Cardiac ventricle fibroblast (primary cell): ENCODE results near the gene NDC1. TPM values are rescaled to one million over a fixed set of nuclear protein-coding genes. Genes with fewer than 3 reads are reported as not detected.

Experiments used
- total RNA-seq: library from RNA; depleted of rRNA; stranded (reverse); fragments of >200 nt; gene quantifications from 2 replicates; pipeline ENCODE4 v1.2.3, GENCODE V29; 2015

NDC1 gene, protein sequence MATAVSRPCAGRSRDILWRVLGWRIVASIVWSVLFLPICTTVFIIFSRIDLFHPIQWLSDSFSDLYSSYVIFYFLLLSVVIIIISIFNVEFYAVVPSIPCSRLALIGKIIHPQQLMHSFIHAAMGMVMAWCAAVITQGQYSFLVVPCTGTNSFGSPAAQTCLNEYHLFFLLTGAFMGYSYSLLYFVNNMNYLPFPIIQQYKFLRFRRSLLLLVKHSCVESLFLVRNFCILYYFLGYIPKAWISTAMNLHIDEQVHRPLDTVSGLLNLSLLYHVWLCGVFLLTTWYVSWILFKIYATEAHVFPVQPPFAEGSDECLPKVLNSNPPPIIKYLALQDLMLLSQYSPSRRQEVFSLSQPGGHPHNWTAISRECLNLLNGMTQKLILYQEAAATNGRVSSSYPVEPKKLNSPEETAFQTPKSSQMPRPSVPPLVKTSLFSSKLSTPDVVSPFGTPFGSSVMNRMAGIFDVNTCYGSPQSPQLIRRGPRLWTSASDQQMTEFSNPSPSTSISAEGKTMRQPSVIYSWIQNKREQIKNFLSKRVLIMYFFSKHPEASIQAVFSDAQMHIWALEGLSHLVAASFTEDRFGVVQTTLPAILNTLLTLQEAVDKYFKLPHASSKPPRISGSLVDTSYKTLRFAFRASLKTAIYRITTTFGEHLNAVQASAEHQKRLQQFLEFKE
- 7.3 and 9.0 TPM in 2 replicates for total RNA-seq

DNA sequence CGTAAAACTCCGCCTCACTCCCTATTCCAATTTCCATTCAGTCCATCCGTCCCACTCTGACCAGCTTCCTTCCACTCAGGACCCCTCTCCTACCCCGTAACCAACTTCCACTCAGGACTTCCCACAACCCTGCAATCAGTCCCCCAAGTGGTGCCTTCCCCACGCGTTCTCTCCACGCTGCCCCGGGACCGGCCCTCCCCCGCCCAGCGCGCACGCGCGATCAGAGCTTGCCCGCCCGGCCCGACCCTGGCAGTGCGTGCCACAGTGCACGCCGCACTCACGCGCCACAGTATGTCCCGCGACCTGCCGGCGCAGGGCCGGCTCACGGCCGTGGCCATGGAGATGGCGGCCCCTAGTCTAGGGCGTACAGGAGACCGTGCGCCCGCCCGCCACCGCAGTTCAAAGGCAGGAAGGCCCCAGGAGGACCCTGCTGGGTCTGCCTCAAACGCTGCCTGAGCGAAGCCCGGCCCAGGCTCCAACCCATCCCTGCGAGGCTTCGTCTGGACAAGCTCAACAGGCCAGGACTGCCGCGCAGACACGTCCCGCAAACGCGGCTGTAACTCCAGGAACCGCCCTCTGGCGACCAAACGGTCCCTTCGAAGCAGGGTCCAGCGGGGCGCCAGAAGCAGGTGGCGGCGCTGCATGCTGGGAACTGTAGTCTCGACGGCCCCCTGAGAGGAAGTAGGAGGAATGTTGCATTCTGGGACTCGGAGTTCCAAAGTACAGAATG is at the start of gene NDC1:
TSS of gene NDC1 (minus strand) at position 373 of the 730 bp plus-strand sequence. CDS start at position 338, 35 bp downstream.

DNA sequence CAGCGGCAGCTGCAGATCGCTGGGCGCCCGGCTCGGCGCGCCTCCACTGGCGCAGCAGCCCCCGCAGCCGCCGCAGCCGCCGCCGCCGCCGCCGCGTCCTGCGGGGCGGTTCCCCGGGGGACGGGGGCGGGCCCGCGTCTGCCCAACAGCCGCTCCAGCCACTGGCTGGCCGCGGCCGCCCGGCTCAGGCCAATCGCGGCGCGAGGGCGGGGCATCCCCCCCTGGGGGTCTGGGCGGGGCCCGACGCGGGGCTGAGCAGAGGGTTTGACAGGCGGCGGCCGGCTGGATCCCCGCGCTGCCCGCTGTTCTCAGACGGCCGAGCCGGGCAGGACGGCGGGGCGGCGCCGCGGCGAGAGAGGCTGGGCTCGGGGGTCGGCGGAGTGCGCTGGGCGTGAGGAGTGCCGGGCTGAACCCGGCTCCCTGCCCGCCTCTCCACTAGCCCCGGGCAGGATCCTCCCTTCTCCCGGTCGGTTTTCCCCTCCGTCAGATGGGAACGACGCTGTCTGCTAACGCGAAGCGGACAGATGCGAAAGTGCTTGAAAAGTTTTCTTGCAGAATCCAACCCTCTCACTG is 98.9 kb downstream of the NDC1 start, which contains the start of gene GLIS1:
TSS of gene GLIS1 (minus strand) at position 56 of the 573 bp plus-strand sequence. CDS start 1,100 bp downstream, outside the sequence.

Other genes with a start within 250 kb of the NDC1 start
- gene GLIS1, start 99.1 kb downstream of the NDC1 start, total RNA-seq = 2.7 and 3.2 TPM in 2 replicates
- 12.2 and 17.3 TPM in 2 replicates for gene YIPF1, start 51.5 kb upstream of the NDC1 start, total RNA-seq
- gene DIO1, start 55.9 kb upstream of the NDC1 start, total RNA-seq = not detected in 2 replicates
- gene IFT25, start 107.4 kb upstream of the NDC1 start, total RNA-seq = 22.0 and 22.8 TPM in 2 replicates
- 22.9 and 24.7 TPM in 2 replicates for gene LRRC42, start 108.1 kb upstream of the NDC1 start, total RNA-seq
- not detected in 2 replicates for gene LDLRAD1, start 179.9 kb upstream of the NDC1 start, total RNA-seq
- gene TMEM59, start 214.9 kb upstream of the NDC1 start, total RNA-seq = 226 and 300 TPM in 2 replicates
- 2.2 and 3.3 TPM in 2 replicates for gene TCEANC2, start 215.3 kb upstream of the NDC1 start, total RNA-seq